Ectodermal cell (in vitro differentiated cells): ENCODE measurements around the gene INPP5F.

ENCODE experiments used
- H3K27ac ChIP-seq: 2 replicates; pipeline ENCODE4 v1.7.0; 2013; ENCODE audit warnings: mild to moderate bottlenecking, low read depth, low read length; ENCODE audit not compliant: insufficient read depth, poor library complexity, severe bottlenecking
- H3K27me3 ChIP-seq: 2 replicates; pipeline ENCODE4 v1.7.0; 2013; ENCODE audit warnings: mild to moderate bottlenecking, low read length; ENCODE audit not compliant: insufficient read depth, control insufficient read depth, poor library complexity, severe bottlenecking
- H3K36me3 ChIP-seq: one replicate; pipeline ENCODE4 v1.7.0; 2013; ENCODE audit warnings: low read length; ENCODE audit not compliant: control insufficient read depth, insufficient read depth
- H3K4me1 ChIP-seq: one replicate; pipeline ENCODE4 v1.7.0; 2013; ENCODE audit warnings: low read length; ENCODE audit not compliant: control insufficient read depth, insufficient read depth
- H3K4me3 ChIP-seq: 2 replicates; pipeline ENCODE4 v1.7.0; 2013; ENCODE audit warnings: low read depth, low read length, control low read depth; ENCODE audit not compliant: insufficient read depth
- H3K9me3 ChIP-seq: 2 replicates; pipeline ENCODE4 v1.7.0; 2013; ENCODE audit warnings: mild to moderate bottlenecking, low read length, moderate library complexity; ENCODE audit not compliant: control insufficient read depth
- WGBS, 2 experiments: methylation state at CpG; one replicate each; pipeline ENCODE4 v1.1.7; 2013; ENCODE audit warnings: missing lambda C conversion rate in 2 of 2; 5-methylcytosine and 5-hydroxymethylcytosine counted together

INPP5F gene

GRCh38 chr10:119742947-119743648, 17.2 kb downstream of the INPP5F start:
- H3K4me1 ChIP-seq = no peaks in the 10 kb centered on the region
- H3K4me3 ChIP-seq = no peak overlapping the region
- H3K9me3 ChIP-seq = no peaks in the 10 kb centered on the region
- H3K27ac ChIP-seq = no peak overlapping the region
- H3K36me3 ChIP-seq = peaks cover 4% of the 10 kb centered on the region
- WGBS, 2 experiments = 81 to 87% methylated on average over 8 of the region's 8 CpGs
- H3K27me3 ChIP-seq = no peaks in the 10 kb centered on the region

GRCh38 chr10:119747940-119748339, 22.1 kb downstream of the INPP5F start:
- Histone ChIP-seq H3K27ac (no peak overlapping the region), H3K4me3 (no peak overlapping the region), H3K4me1 (peaks cover 3% of the 10 kb centered on the region), H3K9me3 (no peaks in the 10 kb centered on the region), H3K27me3 (no peaks in the 10 kb centered on the region), H3K36me3 (peaks cover 5% of the 10 kb centered on the region)
- 95 to 96% methylated on average over 12 of the region's 12 CpGs for WGBS, 2 experiments

GRCh38 chr10:119748871-119749270, 23.0 kb downstream of the INPP5F start:
- Histone ChIP-seq H3K36me3 (peaks cover 5% of the 10 kb centered on the region), H3K4me1 (peaks cover 3% of the 10 kb centered on the region), H3K4me3 (no peak overlapping the region), H3K9me3 (no peaks in the 10 kb centered on the region), H3K27ac (no peak overlapping the region), H3K27me3 (no peaks in the 10 kb centered on the region)
- 91 to 96% methylated on average over 11 to 12 of the region's 12 CpGs for WGBS, 2 experiments

GRCh38 chr10:119749455-119749854, 23.6 kb downstream of the INPP5F start:
- H3K4me3 ChIP-seq = no peak overlapping the region
- H3K9me3 ChIP-seq = no peaks in the 10 kb centered on the region
- no peaks in the 10 kb centered on the region for H3K27me3 ChIP-seq
- H3K27ac ChIP-seq = no peak overlapping the region
- WGBS, 2 experiments = 90 to 95% methylated on average over 7 of the region's 7 CpGs
- peaks cover 6% of the 10 kb centered on the region for H3K4me1 ChIP-seq
- peaks cover 5% of the 10 kb centered on the region for H3K36me3 ChIP-seq

GRCh38 chr10:119750391-119751230, 24.8 kb downstream of the INPP5F start:
- Histone ChIP-seq H3K4me1 (peaks cover 10% of the 10 kb centered on the region), H3K27me3 (no peaks in the 10 kb centered on the region), H3K36me3 (peaks cover 5% of the 10 kb centered on the region), H3K9me3 (no peaks in the 10 kb centered on the region), H3K27ac (no peak overlapping the region), H3K4me3 (no peak overlapping the region)
- 38% methylated on average over 8 to 9 of the region's 9 CpGs for WGBS, 2 experiments

GRCh38 chr10:119753309-119753708, 27.5 kb downstream of the INPP5F start:
- Histone ChIP-seq H3K4me1 (peaks cover 10% of the 10 kb centered on the region), H3K36me3 (no peaks in the 10 kb centered on the region), H3K9me3 (no peaks in the 10 kb centered on the region), H3K4me3 (no peak overlapping the region), H3K27ac (no peak overlapping the region), H3K27me3 (no peaks in the 10 kb centered on the region)
- 77 to 86% methylated on average over 2 of the region's 2 CpGs for WGBS, 2 experiments

GRCh38 chr10:119754085-119754484, 28.2 kb downstream of the INPP5F start:
- 93 to 97% methylated on average over 5 of the region's 5 CpGs for WGBS, 2 experiments

GRCh38 chr10:119754936-119755335, 29.1 kb downstream of the INPP5F start:
- Histone ChIP-seq H3K36me3 (no peaks in the 10 kb centered on the region), H3K4me1 (peaks cover 10% of the 10 kb centered on the region), H3K27ac (no peak overlapping the region), H3K9me3 (no peaks in the 10 kb centered on the region), H3K27me3 (no peaks in the 10 kb centered on the region), H3K4me3 (no peak overlapping the region)
- WGBS, 2 experiments = 94 to 95% methylated on average over 4 of the region's 4 CpGs

More at GRCh38 chr10:119754085-119754484, 28.2 kb downstream of the INPP5F start:
- H3K9me3 ChIP-seq = no peaks in the 10 kb centered on the region
- H3K27me3 ChIP-seq = no peaks in the 10 kb centered on the region
- H3K4me1 ChIP-seq = peaks cover 10% of the 10 kb centered on the region
- no peaks in the 10 kb centered on the region for H3K36me3 ChIP-seq
- no peak overlapping the region for H3K4me3 ChIP-seq
- H3K27ac ChIP-seq = no peak overlapping the region

GRCh38 chr10:119755446-119755845, 29.6 kb downstream of the INPP5F start:
- Histone ChIP-seq H3K27ac (no peak overlapping the region), H3K4me3 (no peak overlapping the region), H3K9me3 (no peaks in the 10 kb centered on the region), H3K4me1 (peaks cover 10% of the 10 kb centered on the region), H3K36me3 (no peaks in the 10 kb centered on the region), H3K27me3 (no peaks in the 10 kb centered on the region)
- 95 to 97% methylated on average over 5 of the region's 5 CpGs for WGBS, 2 experiments

GRCh38 chr10:119758448-119759195, 32.8 kb downstream of the INPP5F start:
- no peak overlapping the region for H3K27ac ChIP-seq
- H3K4me1 ChIP-seq = peaks cover 7% of the 10 kb centered on the region
- H3K36me3 ChIP-seq = no peaks in the 10 kb centered on the region
- H3K27me3 ChIP-seq = no peaks in the 10 kb centered on the region
- 92 to 97% methylated on average over 5 of the region's 5 CpGs for WGBS, 2 experiments
- H3K9me3 ChIP-seq = no peaks in the 10 kb centered on the region
- H3K4me3 ChIP-seq = no peak overlapping the region
